IPS-18a (cell line): Measurements from ENCODE around the gene CFHR2.
"Not testable (repeated sequence)": the region's sequence is repeated elsewhere in the genome, so short reads cannot be mapped to it uniquely, and the experiment has no call there.

Experiments used
- H3K27ac ChIP-seq: one replicate; pipeline ENCODE4 v1.5.1; 2013; ENCODE audit warnings: low read length
- H3K27me3 ChIP-seq: one replicate; pipeline ENCODE4 v1.6.1; 2013; ENCODE audit warnings: mild to moderate bottlenecking, low read length; ENCODE audit not compliant: control insufficient read depth, insufficient read depth
- H3K36me3 ChIP-seq: one replicate; pipeline ENCODE4 v1.6.1; 2013; ENCODE audit warnings: low read depth, low read length; ENCODE audit not compliant: control insufficient read depth
- H3K4me1 ChIP-seq: one replicate; pipeline ENCODE4 v1.6.1; 2013; ENCODE audit warnings: low read depth, low read length; ENCODE audit not compliant: control insufficient read depth
- H3K4me3 ChIP-seq: one replicate; pipeline ENCODE4 v1.5.1; 2013; ENCODE audit warnings: low read length
- H3K9ac ChIP-seq: one replicate; pipeline ENCODE4 v1.6.1; 2013; ENCODE audit warnings: mild to moderate bottlenecking, low read length, moderate library complexity
- H3K9me3 ChIP-seq: one replicate; pipeline ENCODE4 v1.6.1; 2013; ENCODE audit warnings: low read depth, low read length; ENCODE audit not compliant: control insufficient read depth

Gene CFHR2

GRCh38 chr1:196955926-196956325 is 12.4 kb downstream of the CFHR2 start:
- Histone ChIP-seq H3K9ac (no peak overlapping the region), H3K9me3 (no peaks in the 10 kb centered on the region), H3K27me3 (no peaks in the 10 kb centered on the region), H3K4me1 (no peaks in the 10 kb centered on the region), H3K4me3 (no peak overlapping the region), H3K36me3 (no peaks in the 10 kb centered on the region), H3K27ac (no peak overlapping the region)

GRCh38 chr1:196960854-196961253 is 17.3 kb downstream of the CFHR2 start:
- Histone ChIP-seq H3K4me1 (no peaks in the 10 kb centered on the region), H3K27ac (no peak overlapping the region), H3K9ac (no peak overlapping the region), H3K36me3 (no peaks in the 10 kb centered on the region), H3K27me3 (no peaks in the 10 kb centered on the region), H3K9me3 (no peaks in the 10 kb centered on the region), H3K4me3 (no peak overlapping the region)

GRCh38 chr1:196970182-196970581 is 26.6 kb downstream of the CFHR2 start:
- no peaks in the 10 kb centered on the region for H3K9me3 ChIP-seq
- no peaks in the 10 kb centered on the region for H3K4me1 ChIP-seq
- H3K36me3 ChIP-seq: no peaks in the 10 kb centered on the region

GRCh38 chr1:196976278-196976677 is 32.7 kb downstream of the CFHR2 start:
- Histone ChIP-seq H3K27ac (no peak overlapping the region), H3K36me3 (no peaks in the 10 kb centered on the region), H3K27me3 (no peaks in the 10 kb centered on the region), H3K9me3 (no peaks in the 10 kb centered on the region), H3K4me3 (no peak overlapping the region), H3K4me1 (no peaks in the 10 kb centered on the region), H3K9ac (no peak overlapping the region)

More at GRCh38 chr1:196970182-196970581, 26.6 kb downstream of the CFHR2 start:
- no peaks in the 10 kb centered on the region for H3K27me3 ChIP-seq
- H3K27ac ChIP-seq: no peak overlapping the region
- H3K4me3 ChIP-seq: no peak overlapping the region
- no peak overlapping the region for H3K9ac ChIP-seq

- H3K9ac ChIP-seq: no peak within 1 kb of the TSS
- H3K27me3 ChIP-seq: no peaks in the 10 kb centered on the region
- H3K9me3 ChIP-seq: no peaks in the 10 kb centered on the region
- no peaks in the 10 kb centered on the region for H3K4me1 ChIP-seq
- no peak within 1 kb of the TSS for H3K27ac ChIP-seq
- H3K4me3 ChIP-seq: no peak within 1 kb of the TSS
- no peaks in the 10 kb centered on the region for H3K36me3 ChIP-seq
These were observed 33.7 kb downstream of the CFHR2 start, which contains the start of gene CFHR5 for GRCh38 chr1:196977278-196977677. CFHR5 (plus strand) TSS chr1:196977556; CDS start chr1:196977665, 109 bp downstream.

- Histone ChIP-seq H3K27me3 (no peaks in the 10 kb centered on the region), H3K9me3 (no peaks in the 10 kb centered on the region), H3K36me3 (no peaks in the 10 kb centered on the region)
These were observed 37.3 kb downstream of the CFHR2 start for GRCh38 chr1:196980859-196981258.

GRCh38 chr1:196982247-196982646 is 38.7 kb downstream of the CFHR2 start:
- not testable (repeated sequence) for H3K27ac ChIP-seq, H3K9me3 ChIP-seq, H3K9ac ChIP-seq, H3K36me3 ChIP-seq, H3K27me3 ChIP-seq, H3K4me3 ChIP-seq, H3K4me1 ChIP-seq

More at GRCh38 chr1:196980859-196981258, 37.3 kb downstream of the CFHR2 start:
- H3K4me3 ChIP-seq: no peak overlapping the region
- no peaks in the 10 kb centered on the region for H3K4me1 ChIP-seq
- no peak overlapping the region for H3K9ac ChIP-seq
- no peak overlapping the region for H3K27ac ChIP-seq

- not testable (repeated sequence) for H3K4me1 ChIP-seq, H3K36me3 ChIP-seq, H3K27me3 ChIP-seq, H3K9me3 ChIP-seq, H3K9ac ChIP-seq, H3K27ac ChIP-seq
- H3K4me3 ChIP-seq: peak overlapping the region; percentile 11
These were observed 48.5 kb downstream of the CFHR2 start for GRCh38 chr1:196991919-196992651.

GRCh38 chr1:196993916-196994315 is 50.4 kb downstream of the CFHR2 start:
- Histone ChIP-seq H3K4me1 (peaks cover 7% of the 10 kb centered on the region), H3K9ac (no peak overlapping the region), H3K4me3 (no peak overlapping the region), H3K27me3 (no peaks in the 10 kb centered on the region), H3K36me3 (no peaks in the 10 kb centered on the region), H3K27ac (no peak overlapping the region), H3K9me3 (no peaks in the 10 kb centered on the region)

GRCh38 chr1:196997423-196997822 is 53.9 kb downstream of the CFHR2 start:
- Histone ChIP-seq H3K4me1 (peaks cover 2% of the 10 kb centered on the region), H3K9me3 (no peaks in the 10 kb centered on the region), H3K4me3 (no peak overlapping the region), H3K27ac (no peak overlapping the region), H3K27me3 (no peaks in the 10 kb centered on the region), H3K9ac (no peak overlapping the region), H3K36me3 (no peaks in the 10 kb centered on the region)

GRCh38 chr1:197001828-197002227 is 58.3 kb downstream of the CFHR2 start:
- H3K9ac ChIP-seq: no peak overlapping the region
- no peaks in the 10 kb centered on the region for H3K4me1 ChIP-seq
- H3K4me3 ChIP-seq: no peak overlapping the region
- no peaks in the 10 kb centered on the region for H3K36me3 ChIP-seq
- no peak overlapping the region for H3K27ac ChIP-seq
- H3K9me3 ChIP-seq: no peaks in the 10 kb centered on the region
- no peaks in the 10 kb centered on the region for H3K27me3 ChIP-seq

GRCh38 chr1:197003132-197003531 is 59.6 kb downstream of the CFHR2 start:
- H3K4me1 ChIP-seq: no peaks in the 10 kb centered on the region
- H3K9ac ChIP-seq: no peak overlapping the region
- no peak overlapping the region for H3K27ac ChIP-seq
- no peaks in the 10 kb centered on the region for H3K9me3 ChIP-seq
- H3K27me3 ChIP-seq: no peaks in the 10 kb centered on the region
- H3K36me3 ChIP-seq: no peaks in the 10 kb centered on the region
- H3K4me3 ChIP-seq: no peak overlapping the region
